Bladder microvascular endothelial cell (primary cell): ENCODE data around the gene CCDC74B. TPM values are rescaled to one million over a fixed set of nuclear protein-coding genes. Genes with fewer than 3 reads are reported as not detected.

Experiments used
- total RNA-seq: library from RNA; depleted of rRNA; stranded (reverse); fragments of >200 nt; gene quantifications from 2 replicates; pipeline ENCODE4 v1.2.3, GENCODE V29; 2014

CCDC74B gene
- 0.65 and 0.94 TPM in 2 replicates for total RNA-seq

DNA sequence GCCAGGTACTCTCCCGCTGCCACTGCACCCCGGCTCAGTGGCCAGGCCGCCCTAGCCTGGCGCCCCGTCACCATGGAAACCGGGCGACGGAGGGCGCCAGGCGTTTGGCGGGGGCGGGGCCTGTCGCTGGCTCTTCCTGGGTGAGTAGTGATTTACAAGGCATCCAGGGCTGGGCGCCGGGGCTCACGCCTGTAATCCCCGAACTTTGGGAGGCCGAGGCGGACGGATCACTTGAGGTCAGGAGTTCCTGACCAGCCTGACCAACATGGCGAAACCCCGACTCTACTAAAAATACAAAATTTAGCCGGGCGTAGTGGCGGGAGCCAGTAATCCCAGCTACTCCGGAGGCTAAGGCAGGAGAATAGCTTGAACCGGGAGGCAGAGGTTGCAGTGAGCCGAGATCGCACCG is at the start of gene CCDC74B:
TSS of gene CCDC74B (minus strand) at position 107 of the 409 bp plus-strand sequence. CDS start 116 bp downstream, outside the sequence.

DNA sequence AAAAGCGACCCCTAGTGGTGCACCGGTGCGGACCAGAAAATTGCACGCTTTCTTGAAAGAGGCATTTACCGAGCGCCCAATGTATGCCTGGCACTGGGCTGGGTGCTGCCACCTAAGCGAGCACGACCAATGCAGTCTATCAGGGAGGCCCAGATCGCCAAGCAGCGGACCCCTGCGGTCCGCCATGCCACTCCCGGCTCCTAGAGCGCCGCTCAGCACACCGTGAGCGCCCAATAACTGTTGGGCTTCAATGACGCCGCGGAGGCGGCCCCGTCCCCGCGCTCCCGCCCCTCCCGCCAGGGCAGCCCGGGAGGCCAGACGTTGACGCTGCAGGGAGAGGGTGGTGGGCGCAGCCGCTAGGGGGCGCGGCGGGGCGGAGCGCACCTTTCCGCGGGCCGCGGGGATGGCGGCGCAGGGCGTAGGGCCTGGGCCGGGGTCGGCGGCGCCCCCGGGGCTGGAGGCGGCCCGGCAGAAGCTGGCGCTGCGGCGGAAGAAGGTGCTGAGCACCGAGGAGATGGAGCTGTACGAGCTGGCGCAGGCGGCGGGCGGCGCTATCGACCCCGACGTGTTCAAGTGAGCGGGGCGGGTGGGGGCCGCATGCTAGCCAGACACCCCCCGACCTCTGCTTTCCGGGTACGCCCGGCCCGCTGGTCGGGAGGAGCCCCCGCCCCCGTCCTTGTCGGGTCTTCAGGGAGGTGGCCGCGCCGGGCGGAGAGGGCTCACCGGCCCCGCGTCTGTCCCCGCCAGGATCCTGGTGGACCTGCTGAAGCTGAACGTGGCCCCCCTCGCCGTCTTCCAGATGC is 37.2 kb upstream of the CCDC74B start, which contains the start of gene MZT2B:
TSS of gene MZT2B (plus strand) at position 383 of the 803 bp plus-strand sequence. CDS start at position 404, 21 bp downstream.

DNA sequence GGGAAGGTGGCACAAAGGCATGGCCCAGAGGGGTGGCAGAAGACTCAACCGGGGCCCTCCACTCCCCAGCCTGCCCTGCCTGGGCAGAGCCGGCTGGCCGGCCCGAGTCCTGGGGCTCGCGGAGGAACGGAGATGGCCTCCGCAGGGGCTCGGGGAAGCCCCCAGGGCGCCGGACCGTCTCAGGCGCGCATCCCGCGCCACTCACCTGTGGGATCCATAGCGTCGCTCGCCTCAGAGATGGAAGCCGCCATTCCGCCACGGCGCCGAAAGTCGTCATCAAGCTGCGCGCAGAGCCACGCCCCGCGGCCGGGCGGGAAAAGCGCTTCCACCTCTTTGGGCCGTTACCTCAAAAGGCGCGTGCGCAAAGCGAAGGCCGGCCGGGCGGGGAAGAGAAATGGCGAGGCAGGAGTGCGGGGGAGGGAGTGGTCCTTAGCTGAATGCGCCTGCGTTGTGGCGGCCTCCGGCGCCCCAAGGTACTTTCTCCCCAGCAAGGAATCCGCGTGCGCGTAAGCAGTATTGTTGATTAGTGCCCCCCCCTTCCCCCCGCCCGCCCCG is 36.5 kb upstream of the CCDC74B start, which contains the start of gene SMPD4:
TSS of gene SMPD4 (minus strand) at position 278 of the 555 bp plus-strand sequence. CDS start 5,010 bp downstream, outside the sequence.

DNA sequence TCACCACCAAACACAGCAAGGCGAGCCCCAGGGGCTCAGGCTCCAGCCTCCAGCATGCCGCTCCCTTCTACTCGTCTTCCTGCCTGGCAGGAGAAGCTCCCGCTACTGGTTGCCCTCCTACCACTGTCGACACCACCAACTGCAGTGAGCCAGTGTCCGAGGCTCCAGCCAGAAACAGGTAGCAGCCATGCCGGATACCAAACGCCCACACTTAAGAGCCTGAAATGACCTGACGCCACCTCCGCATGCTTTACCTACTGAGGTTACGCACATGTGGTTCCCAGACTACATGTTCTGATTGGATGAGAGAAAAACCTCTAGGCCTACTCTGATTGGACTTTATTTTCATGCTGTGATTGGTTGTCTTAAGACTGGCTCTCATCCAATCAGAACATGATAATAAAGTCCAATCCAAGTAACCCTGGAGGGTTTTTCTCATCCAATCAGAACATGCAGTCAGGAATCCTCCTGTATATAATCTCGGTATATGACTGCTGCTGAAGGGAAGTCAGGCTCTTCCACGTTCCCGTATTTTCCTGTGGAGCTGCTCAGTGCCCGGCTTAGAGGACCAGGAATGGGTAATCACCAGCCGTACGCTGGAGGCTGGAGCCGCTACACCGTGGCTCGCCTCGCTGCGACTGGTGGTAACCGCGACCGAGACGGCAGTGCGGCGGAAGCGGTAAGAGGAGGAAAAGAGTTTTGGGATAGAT is 15.6 kb downstream of the CCDC74B start, which contains the start of gene POTEF:
TSS of gene POTEF (minus strand) at position 103 of the 710 bp plus-strand sequence. CDS start 8,707 bp downstream, outside the sequence.

Other genes with a start within 250 kb of the CCDC74B start
- 0.06 TPM in 1 of 2 replicates, not detected in the other for gene RAB6C, start 165.4 kb downstream of the CCDC74B start, total RNA-seq
- 0.16 and 0.25 TPM in 2 replicates for gene POTEF, start 15.9 kb downstream of the CCDC74B start, total RNA-seq
- gene SMPD4, start 36.5 kb upstream of the CCDC74B start, total RNA-seq: 12.0 and 24.0 TPM in 2 replicates
- gene MZT2B, start 37.1 kb upstream of the CCDC74B start, total RNA-seq: 125 and 220 TPM in 2 replicates
- gene TUBA3E, start 53.3 kb upstream of the CCDC74B start, total RNA-seq: not detected in 2 replicates
- 65.9 and 111 TPM in 2 replicates for gene IMP4, start 197.8 kb upstream of the CCDC74B start, total RNA-seq
- 20.9 and 32.5 TPM in 2 replicates for gene PTPN18, start 210.9 kb upstream of the CCDC74B start, total RNA-seq